ENCODE data around the gene PLEKHH1. TPM values are rescaled to one million over a fixed set of nuclear protein-coding genes. Genes with fewer than 3 reads are reported as not detected.
A peak's percentile ranks its signal among the peaks of the same experiment; 100 is the strongest.

PLEKHH1 gene
- total and polyA plus RNA-seq, 9 of the 15 experiments (the other 6 are each of a cell fraction or from before 2014, with no cell fraction given): 0.76 to 5.9 (median 2.9) TPM

- no peak for FAIRE-seq
- ChIA-PET CTCF (ENCODE audit: low intra/inter-chr PET ratio) (no interaction called here), POLR2A (interaction anchor here (0.6 kb wide), 1 partner anchor 186 kb away, joined by 3 read pairs; no protein-coding TSS in a partner anchor)
- Histone ChIP-seq H3K27me3 (ENCODE audit: control insufficient read depth in 2 of 2, insufficient read depth in 2 of 2, low read length in 2 of 2) (no peaks in the 10 kb centered on the region; a peak in 1 of 5 replicates), H3K4me3 (no peak overlapping the region), H3K9me3 (replicated peaks; ENCODE audit: control insufficient read depth, insufficient read depth, low read depth, low read length) (no peaks in the 10 kb centered on the region), H4K20me1 (replicated peaks; ENCODE audit: control insufficient read depth, insufficient read depth, low read length) (no peaks in the 10 kb centered on the region; the same call in 1 of the 2 replicates), H3K79me2 (ENCODE audit: control insufficient read depth, insufficient read depth, low read length) (no peaks in the 10 kb centered on the region), H3K4me2 (ENCODE audit: insufficient read depth, low read length) (no peak overlapping the region), H3K27ac (ENCODE audit: extremely low read depth, low read depth, low read length) (no peak overlapping the region), H3K9me1 (ENCODE audit: control insufficient read depth, insufficient read depth, low read length) (no peaks in the 10 kb centered on the region), H3K4me1 (replicated peaks in 1 of 2; ENCODE audit: control insufficient read depth in 2 of 2, insufficient read depth in 2 of 2, low read length in 2 of 2) (no peaks in the 10 kb centered on the region; a peak in 1 of 5 replicates), H3K36me3 (ENCODE audit: control insufficient read depth, insufficient read depth, low read length) (no peaks in the 10 kb centered on the region; the same call in 2 of the 3 replicates), H2AFZ (ENCODE audit: low read depth, low read length) (no peak overlapping the region), H3K9ac (ENCODE audit: insufficient read depth in 1 of 2, low read depth in 2 of 2, low read length in 2 of 2) (no peak overlapping the region)
- intact Hi-C loops (cut with micrococcal nuclease): no loop called here
- DNase-seq (ENCODE audit: extremely low read depth in 1 of 4, low spot score in 3 of 4): no peak
- BruUV-seq (replicated peaks): no TSS peak
- TF ChIP-seq ZNF780A (CRISPR knock-in tag; IDR thresholded peaks at IDR 0.05) (no peak), CTCF (IDR thresholded peaks at IDR 0.05 in 2 of 3, conservative IDR thresholded peaks at IDR 0.05 in 1 of 3; ENCODE audit: insufficient read depth in 2 of 3, low read depth in 1 of 3, low read length in 3 of 3) (peak in 1 of 3 experiments; percentile 30; a peak in 1 of 6 replicates)
- 47% methylated on average over 8 of the region's 11 CpGs for WGBS (ENCODE audit: insufficient coverage, low coverage, missing lambda C conversion rate)
- ATAC-seq: no peak
- in situ Hi-C loops (cut with MboI): loop anchor here (5.0 to 10.0 kb wide), 3 partner anchors 87 to 454 kb away; partner anchors contain the start of gene RDH12
These were observed 47.5 kb downstream of the PLEKHH1 start for GRCh38 chr14:67580336-67581171.

Data from K562 (cell line).